Mesenchymal stem cell (in vitro differentiated cells and primary cell): ENCODE data around the gene POLR1D.
A peak's percentile ranks its signal among the peaks of the same experiment; 100 is the strongest.

Source experiments
- DNase-seq: peaks from one replicate; pipeline ENCODE4 v3.0.0-alpha.2; 2013
- H2AFZ ChIP-seq: one replicate; pipeline ENCODE4 v1.6.1; 2013; ENCODE audit warnings: low read depth, mild to moderate bottlenecking, control low read depth, inconsistent platforms, low read length, moderate library complexity
- H2AK5ac ChIP-seq: 2 replicates; pipeline ENCODE4 v1.6.1; 2013; ENCODE audit warnings: low read length, moderate library complexity, mild to moderate bottlenecking, inconsistent platforms; ENCODE audit not compliant: severe bottlenecking
- H2BK120ac ChIP-seq: one replicate; pipeline ENCODE4 v1.6.1; 2013; ENCODE audit warnings: low read depth, mild to moderate bottlenecking, inconsistent platforms, low read length, moderate library complexity
- H2BK12ac ChIP-seq, 2 experiments: one replicate each; pipeline ENCODE4 v1.6.1; 2013; ENCODE audit warnings: inconsistent platforms in 2 of 2, low read length in 2 of 2, mild to moderate bottlenecking in 2 of 2, moderate library complexity in 2 of 2, control low read depth in 1 of 2
- H2BK15ac ChIP-seq: one replicate; pipeline ENCODE4 v1.6.1; 2013; ENCODE audit warnings: mild to moderate bottlenecking, low read depth, inconsistent platforms; ENCODE audit not compliant: poor library complexity, severe bottlenecking
- H2BK5ac ChIP-seq: 2 replicates; pipeline ENCODE4 v1.6.1; 2013; ENCODE audit warnings: low read depth, mild to moderate bottlenecking, low read length, control low read depth, inconsistent platforms; ENCODE audit not compliant: poor library complexity, severe bottlenecking
- H3K14ac ChIP-seq, 2 experiments: one replicate each; pipeline ENCODE4 v1.6.1; 2013; ENCODE audit warnings: inconsistent platforms in 2 of 2, low read length in 2 of 2, control low read depth in 1 of 2, mild to moderate bottlenecking in 1 of 2, moderate library complexity in 1 of 2
- H3K18ac ChIP-seq, 2 experiments: one replicate each; pipeline ENCODE4 v1.6.1; 2013; ENCODE audit warnings: inconsistent platforms in 2 of 2, low read length in 2 of 2, control low read depth in 1 of 2, low read depth in 1 of 2, mild to moderate bottlenecking in 1 of 2
- H3K23ac ChIP-seq, 2 experiments: one replicate each; pipeline ENCODE4 v1.6.1; 2013; ENCODE audit warnings: inconsistent platforms in 2 of 2, low read length in 2 of 2, mild to moderate bottlenecking in 2 of 2, moderate library complexity in 2 of 2, control low read depth in 1 of 2
- H3K27ac ChIP-seq: 2 replicates; pipeline ENCODE4 v1.5.1; 2013; ENCODE audit warnings: mild to moderate bottlenecking, moderate library complexity, low read length, control low read depth, inconsistent platforms; ENCODE audit not compliant: poor library complexity, severe bottlenecking
- H3K27me3 ChIP-seq, 2 experiments: 2 replicates each; pipeline versions ENCODE4 v1.6.1 to v1.7.0; 2013; ENCODE audit warnings: low read length in 2 of 2, mild to moderate bottlenecking in 2 of 2, moderate library complexity in 2 of 2, control low read depth in 1 of 2, inconsistent platforms in 1 of 2; ENCODE audit not compliant: control insufficient read depth in 1 of 2, insufficient read depth in 1 of 2
- H3K36me3 ChIP-seq, 2 experiments: 2 replicates each; pipeline versions ENCODE4 v1.6.1 to v1.7.0; 2013; ENCODE audit warnings: low read length in 2 of 2, control low read depth in 1 of 2, inconsistent platforms in 1 of 2, low read depth in 1 of 2, mild to moderate bottlenecking in 1 of 2; ENCODE audit not compliant: insufficient read depth in 2 of 2, control insufficient read depth in 1 of 2
- H3K4ac ChIP-seq, 2 experiments: one replicate each; pipeline ENCODE4 v1.6.1; 2013; ENCODE audit warnings: inconsistent platforms in 2 of 2, low read length in 2 of 2, mild to moderate bottlenecking in 2 of 2, moderate library complexity in 2 of 2, control low read depth in 1 of 2, low read depth in 1 of 2
- H3K4me1 ChIP-seq: 2 replicates; pipeline ENCODE4 v1.6.1; 2013; ENCODE audit warnings: low read depth, low read length, control low read depth; ENCODE audit not compliant: control insufficient read depth, insufficient read depth
- H3K4me2 ChIP-seq: 2 replicates; pipeline ENCODE4 v1.6.1; 2013; ENCODE audit warnings: low read length, mild to moderate bottlenecking, inconsistent platforms; ENCODE audit not compliant: poor library complexity, severe bottlenecking
- H3K4me3 ChIP-seq, 2 experiments: 2 replicates each; pipeline versions ENCODE4 v1.5.1 to v1.7.0; 2013; ENCODE audit warnings: low read length in 2 of 2, mild to moderate bottlenecking in 2 of 2, control low read depth in 1 of 2, low read depth in 1 of 2; ENCODE audit not compliant: insufficient read depth in 1 of 2
- H3K79me1 ChIP-seq: replicated peaks from 2 replicates; pipeline ENCODE4 v1.6.1; 2013; ENCODE audit warnings: mild to moderate bottlenecking, control low read depth, low read length, inconsistent platforms; ENCODE audit not compliant: poor library complexity, severe bottlenecking
- H3K9ac ChIP-seq: 2 replicates; pipeline ENCODE4 v1.7.0; 2013; ENCODE audit warnings: mild to moderate bottlenecking, low read length, moderate library complexity
- H3K9me3 ChIP-seq: 2 replicates; pipeline ENCODE4 v1.7.0; 2013; ENCODE audit warnings: mild to moderate bottlenecking, low read length; ENCODE audit not compliant: control insufficient read depth
- H4K8ac ChIP-seq: one replicate; pipeline ENCODE4 v1.6.1; 2013; ENCODE audit warnings: inconsistent platforms, mild to moderate bottlenecking, low read length, moderate library complexity
- H4K91ac ChIP-seq: one replicate; pipeline ENCODE4 v1.6.1; 2013; ENCODE audit warnings: mild to moderate bottlenecking, low read length, inconsistent platforms
- WGBS: methylation state at CpG from one replicate; pipeline ENCODE4 v1.1.7; 2013; ENCODE audit warnings: mixed read lengths; 5-methylcytosine and 5-hydroxymethylcytosine counted together

The POLR1D gene

GRCh38 chr13:27667946-27668345, 46.3 kb downstream of the POLR1D start:
- Histone ChIP-seq H3K18ac (no peak overlapping the region), H3K14ac (no peak overlapping the region), H3K27ac (no peak overlapping the region), H3K9me3 (no peaks in the 10 kb centered on the region), H3K4me1 (no peaks in the 10 kb centered on the region), H2BK15ac (no peak overlapping the region), H3K36me3 (peaks cover 10 to 19% of the 10 kb centered on the region in 2 experiments), H3K4me2 (no peak overlapping the region), H3K27me3 (no peaks in the 10 kb centered on the region), H3K4ac (no peak overlapping the region), H4K91ac (no peak overlapping the region), H2AFZ (no peak overlapping the region), H2AK5ac (no peak overlapping the region), H3K9ac (no peak overlapping the region), H3K4me3 (no peak overlapping the region), H2BK12ac (no peak overlapping the region), H4K8ac (no peak overlapping the region), H2BK120ac (no peak overlapping the region), H2BK5ac (no peak overlapping the region), H3K23ac (no peak overlapping the region), H3K79me1 (peaks cover 13% of the 10 kb centered on the region)
- DNase-seq: peak; percentile 6
- no CpG with 5 or more reads among the region's 2 CpGs for WGBS

GRCh38 chr13:27670861-27671260, 49.2 kb downstream of the POLR1D start:
- H2BK120ac ChIP-seq: no peak overlapping the region
- no peaks in the 10 kb centered on the region for H3K9me3 ChIP-seq
- WGBS: 69% methylated on average over 1 of the region's 1 CpG

GRCh38 chr13:27672025-27672424, 50.3 kb downstream of the POLR1D start:
- Histone ChIP-seq H3K36me3 (peaks cover 4 to 7% of the 10 kb centered on the region in 2 experiments), H3K4me1 (no peaks in the 10 kb centered on the region), H2AK5ac (no peak overlapping the region), H2BK15ac (no peak overlapping the region), H3K18ac (no peak overlapping the region), H3K4me2 (no peak overlapping the region), H3K9ac (no peak overlapping the region), H3K27ac (no peak overlapping the region), H3K79me1 (no peaks in the 10 kb centered on the region), H3K4ac (no peak overlapping the region), H3K14ac (no peak overlapping the region), H2BK12ac (no peak overlapping the region), H3K4me3 (no peak overlapping the region), H3K23ac (no peak overlapping the region), H2AFZ (no peak overlapping the region), H2BK120ac (no peak overlapping the region), H2BK5ac (no peak overlapping the region), H4K91ac (no peak overlapping the region), H3K27me3 (no peaks in the 10 kb centered on the region), H4K8ac (no peak overlapping the region), H3K9me3 (no peaks in the 10 kb centered on the region)
- WGBS: no CpG with 5 or more reads among the region's 1 CpG
- no peak for DNase-seq

More at GRCh38 chr13:27670861-27671260, 49.2 kb downstream of the POLR1D start:
- no peak for DNase-seq
- Histone ChIP-seq H3K4me3 (no peak overlapping the region), H3K36me3 (peaks cover 8 to 18% of the 10 kb centered on the region in 2 experiments), H3K9ac (no peak overlapping the region), H3K4ac (no peak overlapping the region), H2BK15ac (no peak overlapping the region), H4K8ac (no peak overlapping the region), H3K79me1 (peaks cover 3% of the 10 kb centered on the region), H4K91ac (no peak overlapping the region), H3K27me3 (no peaks in the 10 kb centered on the region), H3K27ac (no peak overlapping the region), H3K4me1 (no peaks in the 10 kb centered on the region), H3K18ac (no peak overlapping the region), H3K4me2 (no peak overlapping the region), H2BK12ac (no peak overlapping the region), H2BK5ac (no peak overlapping the region), H2AK5ac (no peak overlapping the region), H2AFZ (no peak overlapping the region), H3K14ac (no peak overlapping the region), H3K23ac (no peak overlapping the region)
